ENCODE data around the gene B9D1. TPM values are rescaled to one million over a fixed set of nuclear protein-coding genes. Genes with fewer than 3 reads are reported as not detected.

Gene B9D1
- total RNA-seq, 1 donor from 2014 or later: 16.5 TPM

DNA sequence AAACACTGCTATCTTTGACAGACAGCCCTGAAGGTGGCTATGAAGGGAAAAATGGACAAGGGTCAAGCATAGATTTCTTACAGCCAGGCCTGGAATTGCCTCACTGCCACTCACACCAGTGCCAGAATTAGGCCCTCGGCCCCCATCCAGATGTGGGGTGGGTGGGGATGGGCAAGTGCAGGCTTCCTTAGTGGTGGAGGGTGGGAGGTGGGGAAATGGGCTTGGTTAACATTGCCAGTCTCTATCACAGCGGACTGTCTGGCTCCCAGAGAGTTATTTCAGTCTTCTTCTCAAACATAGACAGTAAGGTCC lies 24.9 kb downstream of the B9D1 start:
- TF ChIP-seq, protein P1, sequence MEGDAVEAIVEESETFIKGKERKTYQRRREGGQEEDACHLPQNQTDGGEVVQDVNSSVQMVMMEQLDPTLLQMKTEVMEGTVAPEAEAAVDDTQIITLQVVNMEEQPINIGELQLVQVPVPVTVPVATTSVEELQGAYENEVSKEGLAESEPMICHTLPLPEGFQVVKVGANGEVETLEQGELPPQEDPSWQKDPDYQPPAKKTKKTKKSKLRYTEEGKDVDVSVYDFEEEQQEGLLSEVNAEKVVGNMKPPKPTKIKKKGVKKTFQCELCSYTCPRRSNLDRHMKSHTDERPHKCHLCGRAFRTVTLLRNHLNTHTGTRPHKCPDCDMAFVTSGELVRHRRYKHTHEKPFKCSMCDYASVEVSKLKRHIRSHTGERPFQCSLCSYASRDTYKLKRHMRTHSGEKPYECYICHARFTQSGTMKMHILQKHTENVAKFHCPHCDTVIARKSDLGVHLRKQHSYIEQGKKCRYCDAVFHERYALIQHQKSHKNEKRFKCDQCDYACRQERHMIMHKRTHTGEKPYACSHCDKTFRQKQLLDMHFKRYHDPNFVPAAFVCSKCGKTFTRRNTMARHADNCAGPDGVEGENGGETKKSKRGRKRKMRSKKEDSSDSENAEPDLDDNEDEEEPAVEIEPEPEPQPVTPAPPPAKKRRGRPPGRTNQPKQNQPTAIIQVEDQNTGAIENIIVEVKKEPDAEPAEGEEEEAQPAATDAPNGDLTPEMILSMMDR (IDR thresholded peaks at IDR 0.05): no peak
- Mint-ChIP-seq H3K27ac (ENCODE audit: unreplicated experiment) (no peak overlapping the region), H3K4me1 (ENCODE audit: unreplicated experiment) (peaks cover 19% of the 10 kb centered on the region), H3K27me3 (ENCODE audit: unreplicated experiment) (no peaks in the 10 kb centered on the region), H3K4me3 (ENCODE audit: unreplicated experiment) (no peak overlapping the region), H3K9me3 (ENCODE audit: unreplicated experiment) (no peaks in the 10 kb centered on the region), H3K36me3 (ENCODE audit: unreplicated experiment) (peaks cover 5% of the 10 kb centered on the region)
- no peak for DNase-seq (ENCODE audit: extremely low spot score, unreplicated experiment)

GRCh38 chr17:19336938-19337711 lies 25.4 kb downstream of the B9D1 start:
- TF ChIP-seq, protein P1 (IDR thresholded peaks at IDR 0.05): no peak
- no peaks in the 10 kb centered on the region for H3K9me3 Mint-ChIP-seq (ENCODE audit: unreplicated experiment)
- H3K27ac Mint-ChIP-seq (ENCODE audit: unreplicated experiment): no peak overlapping the region
- H3K27me3 Mint-ChIP-seq (ENCODE audit: unreplicated experiment): no peaks in the 10 kb centered on the region
- H3K4me3 Mint-ChIP-seq (ENCODE audit: unreplicated experiment): no peak overlapping the region
- H3K4me1 Mint-ChIP-seq (ENCODE audit: unreplicated experiment): peaks cover 22% of the 10 kb centered on the region
- peaks cover 7% of the 10 kb centered on the region for H3K36me3 Mint-ChIP-seq (ENCODE audit: unreplicated experiment)
- no peak for DNase-seq (ENCODE audit: extremely low spot score, unreplicated experiment)

- TF ChIP-seq, protein P1 (IDR thresholded peaks at IDR 0.05): no peak
- peaks cover 22% of the 10 kb centered on the region for H3K4me1 Mint-ChIP-seq (ENCODE audit: unreplicated experiment)
- H3K27ac Mint-ChIP-seq (ENCODE audit: unreplicated experiment): no peak overlapping the region
- H3K9me3 Mint-ChIP-seq (ENCODE audit: unreplicated experiment): no peaks in the 10 kb centered on the region
- H3K4me3 Mint-ChIP-seq (ENCODE audit: unreplicated experiment): no peak overlapping the region
- peaks cover 7% of the 10 kb centered on the region for H3K36me3 Mint-ChIP-seq (ENCODE audit: unreplicated experiment)
- no peak for DNase-seq (ENCODE audit: extremely low spot score, unreplicated experiment)
- no peaks in the 10 kb centered on the region for H3K27me3 Mint-ChIP-seq (ENCODE audit: unreplicated experiment)
Observed at GRCh38 chr17:19335951-19336631, 26.4 kb downstream of the B9D1 start.

GRCh38 chr17:19334331-19334730 lies 28.2 kb downstream of the B9D1 start:
- Mint-ChIP-seq H3K9me3 (ENCODE audit: unreplicated experiment) (no peaks in the 10 kb centered on the region), H3K4me3 (ENCODE audit: unreplicated experiment) (no peak overlapping the region), H3K36me3 (ENCODE audit: unreplicated experiment) (peaks cover 7% of the 10 kb centered on the region), H3K27me3 (ENCODE audit: unreplicated experiment) (no peaks in the 10 kb centered on the region), H3K27ac (ENCODE audit: unreplicated experiment) (no peak overlapping the region), H3K4me1 (ENCODE audit: unreplicated experiment) (peaks cover 29% of the 10 kb centered on the region)
- no peak for DNase-seq (ENCODE audit: extremely low spot score, unreplicated experiment)
- TF ChIP-seq, protein P1 (IDR thresholded peaks at IDR 0.05): no peak

- Mint-ChIP-seq H3K27ac (ENCODE audit: unreplicated experiment) (no peak overlapping the region), H3K4me3 (ENCODE audit: unreplicated experiment) (no peak overlapping the region), H3K27me3 (ENCODE audit: unreplicated experiment) (no peaks in the 10 kb centered on the region), H3K4me1 (ENCODE audit: unreplicated experiment) (peaks cover 29% of the 10 kb centered on the region), H3K36me3 (ENCODE audit: unreplicated experiment) (peaks cover 7% of the 10 kb centered on the region), H3K9me3 (ENCODE audit: unreplicated experiment) (no peaks in the 10 kb centered on the region)
- no peak for DNase-seq (ENCODE audit: extremely low spot score, unreplicated experiment)
- TF ChIP-seq, protein P1 (IDR thresholded peaks at IDR 0.05): no peak
Observed at GRCh38 chr17:19333736-19334290, 28.7 kb downstream of the B9D1 start.
